Effector memory CD8-positive, alpha-beta T cell (primary cell): ENCODE measurements around the gene SPIC.

Source experiments
- ATAC-seq: fragments of 150-1000 bp; cut with Tn5 transposase; replicated peaks from 2 replicates; pipeline ENCODE4 v1.10.0; 2021; ENCODE audit warnings: mild to moderate bottlenecking, moderate library complexity
- DNase-seq, 3 experiments: peaks; one replicate each; pipeline ENCODE4 v3.0.0; 2021
- H3K27ac Mint-ChIP-seq, 2 donors: one replicate each; pipeline ENCODE4 v1.8.0; 2022; ENCODE audit warnings: mild to moderate bottlenecking in 2 of 2, mixed read lengths in 2 of 2, moderate library complexity in 2 of 2
- H3K27me3 Mint-ChIP-seq, 2 donors: one replicate each; pipeline ENCODE4 v1.8.0; 2022; ENCODE audit warnings: mixed read lengths in 2 of 2
- H3K36me3 Mint-ChIP-seq: one replicate; pipeline ENCODE4 v1.8.0; 2022; ENCODE audit warnings: mild to moderate bottlenecking, moderate library complexity, mixed read lengths; ENCODE audit not compliant: insufficient read depth
- H3K4me1 Mint-ChIP-seq, 2 donors: one replicate each; pipeline ENCODE4 v1.8.0; 2022; ENCODE audit warnings: low read depth in 2 of 2, mixed read lengths in 2 of 2
- H3K4me3 Mint-ChIP-seq, 2 donors: one replicate each; pipeline ENCODE4 v1.8.0; 2022; ENCODE audit warnings: mild to moderate bottlenecking in 2 of 2, mixed read lengths in 2 of 2, moderate library complexity in 2 of 2
- H3K9me3 Mint-ChIP-seq, 2 donors: one replicate each; pipeline ENCODE4 v1.8.0; 2022; ENCODE audit warnings: mixed read lengths in 2 of 2

Gene SPIC

DNA sequence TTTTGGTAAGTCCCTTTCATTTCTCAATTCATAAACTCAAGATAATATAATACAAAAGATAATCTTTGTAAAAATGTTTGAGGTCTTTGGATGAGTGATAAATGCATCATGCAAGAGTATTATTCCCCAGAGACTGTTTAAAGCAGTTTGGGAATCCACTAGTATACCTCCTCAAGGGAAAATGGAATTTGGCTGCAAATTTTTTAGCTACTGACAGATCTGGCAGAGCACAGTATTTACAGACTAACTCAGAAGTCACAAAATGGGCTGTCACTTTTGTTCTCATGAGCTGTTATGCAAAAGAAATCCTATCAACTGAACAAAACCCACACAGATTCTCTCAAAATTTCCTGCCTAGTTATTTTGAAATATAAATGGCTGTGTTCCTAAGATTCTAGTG is 9.9 kb downstream of the SPIC start:
- Mint-ChIP-seq H3K27me3 (peaks cover 0 to 10% of the 10 kb centered on the region in 2 donors), H3K4me3 (no peak overlapping the region), H3K4me1 (no peaks in the 10 kb centered on the region), H3K27ac (no peak overlapping the region), H3K9me3 (no peaks in the 10 kb centered on the region), H3K36me3 (peaks cover 3% of the 10 kb centered on the region)
- DNase-seq: no peak
- ATAC-seq: no peak

- peaks cover 9 to 10% of the 10 kb centered on the region in 2 donors for H3K27me3 Mint-ChIP-seq
- DNase-seq (no peak), ATAC-seq (no peak)
- H3K27ac Mint-ChIP-seq: peak overlapping the region in 1 of 2 donors; percentile 9
- no peaks in the 10 kb centered on the region for H3K9me3 Mint-ChIP-seq
- H3K4me1 Mint-ChIP-seq: no peaks in the 10 kb centered on the region
- H3K36me3 Mint-ChIP-seq: peaks cover 3% of the 10 kb centered on the region
- H3K4me3 Mint-ChIP-seq: no peak overlapping the region
Observed at GRCh38 chr12:101488469-101488868, 13.3 kb downstream of the SPIC start.

GRCh38 chr12:101490286-101490920 is 15.3 kb downstream of the SPIC start:
- DNase-seq: no peak
- Mint-ChIP-seq H3K4me3 (no peak overlapping the region), H3K27me3 (peaks cover 9 to 10% of the 10 kb centered on the region in 2 donors), H3K4me1 (no peaks in the 10 kb centered on the region), H3K36me3 (peaks cover 3% of the 10 kb centered on the region), H3K9me3 (no peaks in the 10 kb centered on the region), H3K27ac (no peak overlapping the region)
- ATAC-seq: no peak

DNA sequence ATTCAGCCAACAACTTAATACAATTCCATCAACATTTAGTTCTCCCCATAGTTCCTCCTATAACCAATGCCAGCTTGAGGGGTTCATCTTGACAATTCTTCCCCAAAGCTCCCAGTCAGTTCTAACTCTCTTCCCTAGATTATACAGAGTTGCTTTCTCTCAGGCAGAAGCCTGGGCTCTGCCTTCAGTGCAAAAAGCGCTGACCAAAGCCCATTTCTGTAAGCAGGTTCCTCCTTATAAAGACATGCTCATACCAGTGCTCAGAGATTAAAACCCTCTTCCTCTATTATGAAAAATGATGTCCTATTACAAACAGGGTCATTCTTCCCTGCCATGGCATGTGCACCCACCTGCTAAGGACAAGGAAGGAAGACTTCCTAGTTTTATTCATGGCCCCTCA is 16.2 kb downstream of the SPIC start:
- peaks cover 9 to 10% of the 10 kb centered on the region in 2 donors for H3K27me3 Mint-ChIP-seq
- no peak overlapping the region for H3K27ac Mint-ChIP-seq
- no peaks in the 10 kb centered on the region for H3K9me3 Mint-ChIP-seq
- peaks cover 3% of the 10 kb centered on the region for H3K36me3 Mint-ChIP-seq
- ATAC-seq (no peak), DNase-seq (no peak)
- H3K4me1 Mint-ChIP-seq: no peaks in the 10 kb centered on the region
- no peak overlapping the region for H3K4me3 Mint-ChIP-seq

GRCh38 chr12:101493556-101493955 is 18.4 kb downstream of the SPIC start:
- Mint-ChIP-seq H3K27ac (no peak overlapping the region), H3K4me3 (no peak overlapping the region), H3K36me3 (no peaks in the 10 kb centered on the region), H3K9me3 (no peaks in the 10 kb centered on the region), H3K27me3 (peaks cover 10 to 18% of the 10 kb centered on the region in 2 donors), H3K4me1 (no peaks in the 10 kb centered on the region)
- ATAC-seq (no peak), DNase-seq (no peak)

- H3K27ac Mint-ChIP-seq: no peak overlapping the region
- ATAC-seq: no peak
- H3K4me1 Mint-ChIP-seq: no peaks in the 10 kb centered on the region
- no peaks in the 10 kb centered on the region for H3K36me3 Mint-ChIP-seq
- no peaks in the 10 kb centered on the region for H3K9me3 Mint-ChIP-seq
- no peak overlapping the region for H3K4me3 Mint-ChIP-seq
- DNase-seq: no peak
- H3K27me3 Mint-ChIP-seq: peaks cover 7 to 15% of the 10 kb centered on the region in 2 donors
Observed at GRCh38 chr12:101498252-101498651, 23.1 kb downstream of the SPIC start.

DNA sequence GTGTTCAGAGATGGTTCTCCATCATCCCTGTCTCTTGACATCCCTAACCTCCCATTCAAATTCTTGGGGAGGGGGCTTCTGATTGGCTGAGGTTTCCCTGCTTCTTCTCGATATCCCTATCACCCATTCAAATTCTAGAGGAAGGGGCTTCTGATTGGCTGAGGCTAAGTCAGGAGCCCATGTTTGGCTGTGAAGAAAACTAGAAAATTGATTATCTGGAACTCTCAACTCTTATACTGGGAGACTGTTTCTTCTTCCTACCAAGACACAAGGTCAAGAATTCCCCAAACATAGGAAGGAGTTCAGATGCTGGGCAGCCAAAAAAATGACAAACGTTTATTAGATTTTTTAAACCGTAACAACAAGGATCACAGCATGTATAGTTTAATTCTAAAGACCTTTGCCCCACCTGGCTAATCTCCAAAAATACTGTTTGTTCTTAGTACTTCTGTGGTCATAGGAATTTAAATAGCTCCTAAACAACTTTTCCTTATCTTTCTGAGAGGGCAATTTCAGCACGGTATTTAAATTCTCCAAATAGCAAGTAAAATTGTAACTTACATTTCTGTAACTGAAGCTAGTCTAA is 26.4 kb downstream of the SPIC start:
- H3K27ac Mint-ChIP-seq: no peak overlapping the region
- ATAC-seq (no peak), DNase-seq (no peak)
- H3K4me1 Mint-ChIP-seq: no peaks in the 10 kb centered on the region
- no peak overlapping the region for H3K4me3 Mint-ChIP-seq
- peaks cover 18 to 25% of the 10 kb centered on the region in 2 donors for H3K27me3 Mint-ChIP-seq
- H3K9me3 Mint-ChIP-seq: no peaks in the 10 kb centered on the region
- H3K36me3 Mint-ChIP-seq: peaks cover 3% of the 10 kb centered on the region

DNA sequence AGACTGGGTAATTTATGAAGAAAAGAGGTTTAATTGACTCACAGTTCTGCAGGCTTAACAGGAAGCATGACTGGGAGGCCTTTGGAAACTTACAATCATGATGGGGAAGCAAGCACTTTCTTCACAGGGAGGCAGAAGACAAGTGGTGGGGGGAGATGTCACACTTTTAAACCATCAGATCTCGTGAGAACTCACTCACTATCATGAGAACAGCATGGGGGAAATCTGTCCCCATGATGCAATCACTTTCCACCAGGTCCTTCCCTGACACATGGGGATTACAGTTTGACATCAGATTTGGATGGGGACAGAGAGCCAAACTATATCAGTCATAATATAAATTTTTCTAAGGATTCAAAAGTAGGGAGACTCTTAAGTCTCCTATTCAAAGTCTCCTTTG is 46.0 kb downstream of the SPIC start:
- Mint-ChIP-seq H3K4me1 (no peaks in the 10 kb centered on the region), H3K9me3 (no peaks in the 10 kb centered on the region), H3K27me3 (peaks cover 15 to 17% of the 10 kb centered on the region in 2 donors), H3K4me3 (no peak overlapping the region), H3K27ac (no peak overlapping the region), H3K36me3 (no peaks in the 10 kb centered on the region)
- ATAC-seq: no peak
- DNase-seq: no peak

DNA sequence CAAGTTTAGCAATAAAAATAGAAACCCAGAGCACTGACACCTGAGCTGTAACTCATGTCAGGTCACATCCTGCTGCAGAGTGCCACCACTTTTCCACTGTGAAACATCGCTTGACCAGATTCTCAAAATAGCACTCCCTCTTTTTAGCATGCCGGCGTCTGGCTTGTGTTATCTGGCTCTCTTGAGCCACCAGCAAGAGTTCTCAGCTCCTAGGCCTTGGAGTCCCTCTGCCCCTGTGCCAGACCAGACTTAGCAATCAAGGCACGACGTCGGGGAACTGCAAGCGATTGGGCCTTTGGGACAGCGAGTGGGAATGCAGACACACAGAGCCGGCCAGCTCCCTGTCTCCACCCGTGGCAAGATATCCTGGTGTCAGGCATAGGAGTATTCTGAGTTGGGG is 52.5 kb downstream of the SPIC start:
- ATAC-seq (no peak), DNase-seq (no peak)
- Mint-ChIP-seq H3K27ac (peak overlapping the region in 1 of 2 donors; percentile 52), H3K4me1 (no peaks in the 10 kb centered on the region), H3K36me3 (peaks cover 3% of the 10 kb centered on the region), H3K4me3 (no peak overlapping the region), H3K9me3 (no peaks in the 10 kb centered on the region), H3K27me3 (peaks cover 13 to 18% of the 10 kb centered on the region in 2 donors)

DNA sequence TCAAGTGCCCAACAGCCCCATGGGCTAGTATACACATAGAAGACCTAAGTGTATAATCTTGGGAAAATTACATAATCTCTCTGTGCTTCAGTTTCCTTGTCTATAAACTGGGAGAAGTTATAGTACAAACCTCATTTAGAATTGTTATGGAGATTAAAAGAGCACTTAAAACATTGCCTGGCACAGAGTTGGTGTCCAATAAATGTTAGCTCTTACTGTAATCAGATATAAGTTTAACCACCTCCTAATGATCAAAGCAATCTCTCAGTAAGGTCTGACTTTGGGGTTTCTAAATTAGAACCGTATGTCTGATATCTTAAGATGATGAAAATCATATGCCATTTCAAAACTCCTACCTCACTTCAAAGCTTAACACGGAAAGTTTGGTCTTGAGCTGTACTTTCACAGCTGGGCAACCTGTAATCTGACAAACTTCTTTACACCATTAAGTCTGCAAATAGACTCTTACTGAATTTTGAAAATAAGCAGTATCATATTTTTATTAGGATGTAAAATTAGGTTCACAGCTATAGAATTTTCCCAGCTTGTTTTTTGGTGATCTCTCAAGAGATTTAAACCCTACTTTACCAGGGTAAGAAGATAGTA is 61.0 kb downstream of the SPIC start:
- H3K4me3 Mint-ChIP-seq: no peak overlapping the region
- H3K4me1 Mint-ChIP-seq: no peaks in the 10 kb centered on the region
- no peak for DNase-seq
- no peak for ATAC-seq
- no peaks in the 10 kb centered on the region for H3K36me3 Mint-ChIP-seq
- peaks cover 12 to 16% of the 10 kb centered on the region in 2 donors for H3K27me3 Mint-ChIP-seq
- H3K27ac Mint-ChIP-seq: no peak overlapping the region
- no peaks in the 10 kb centered on the region for H3K9me3 Mint-ChIP-seq
